ENCODE data around the gene ZNF791. TPM values are rescaled to one million over a fixed set of nuclear protein-coding genes. Genes with fewer than 3 reads are reported as not detected.

ZNF791 gene
- total RNA-seq, 2 donors from 2014 or later: 18.3 to 20.4 TPM

DNA sequence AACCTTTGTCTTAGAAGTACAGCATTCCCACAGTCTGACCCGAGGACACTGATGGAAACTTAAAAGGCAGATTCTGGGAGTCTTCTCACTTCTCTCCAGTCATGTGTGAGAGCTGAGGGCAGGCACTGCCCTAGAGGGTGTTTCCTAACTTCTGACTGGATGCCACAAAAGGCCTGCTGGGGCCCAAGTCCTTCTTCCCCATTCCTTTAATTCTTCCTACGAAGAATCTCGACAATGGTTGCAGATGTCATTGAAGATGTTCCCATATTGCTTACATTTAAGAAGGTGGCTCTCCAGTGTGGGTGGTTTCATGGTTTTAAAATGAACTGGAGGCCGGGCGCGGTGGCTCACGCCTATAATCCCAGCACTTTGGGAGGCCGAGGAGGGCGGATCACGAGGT, 32.1 kb upstream of the ZNF791 start:
- over 99% methylated on average over 10 of the region's 10 CpGs for WGBS
- no peak for DNase-seq (ENCODE audit: low spot score)
- TF ChIP-seq POLR2AphosphoS5 (IDR thresholded peaks at IDR 0.05) (no peak), POLR2A (IDR thresholded peaks at IDR 0.05) (no peak)
- TF ChIP-seq, protein P1, sequence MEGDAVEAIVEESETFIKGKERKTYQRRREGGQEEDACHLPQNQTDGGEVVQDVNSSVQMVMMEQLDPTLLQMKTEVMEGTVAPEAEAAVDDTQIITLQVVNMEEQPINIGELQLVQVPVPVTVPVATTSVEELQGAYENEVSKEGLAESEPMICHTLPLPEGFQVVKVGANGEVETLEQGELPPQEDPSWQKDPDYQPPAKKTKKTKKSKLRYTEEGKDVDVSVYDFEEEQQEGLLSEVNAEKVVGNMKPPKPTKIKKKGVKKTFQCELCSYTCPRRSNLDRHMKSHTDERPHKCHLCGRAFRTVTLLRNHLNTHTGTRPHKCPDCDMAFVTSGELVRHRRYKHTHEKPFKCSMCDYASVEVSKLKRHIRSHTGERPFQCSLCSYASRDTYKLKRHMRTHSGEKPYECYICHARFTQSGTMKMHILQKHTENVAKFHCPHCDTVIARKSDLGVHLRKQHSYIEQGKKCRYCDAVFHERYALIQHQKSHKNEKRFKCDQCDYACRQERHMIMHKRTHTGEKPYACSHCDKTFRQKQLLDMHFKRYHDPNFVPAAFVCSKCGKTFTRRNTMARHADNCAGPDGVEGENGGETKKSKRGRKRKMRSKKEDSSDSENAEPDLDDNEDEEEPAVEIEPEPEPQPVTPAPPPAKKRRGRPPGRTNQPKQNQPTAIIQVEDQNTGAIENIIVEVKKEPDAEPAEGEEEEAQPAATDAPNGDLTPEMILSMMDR (IDR thresholded peaks at IDR 0.05): no peak
- H3K27me3 ChIP-seq (replicated peaks; ENCODE audit: insufficient read depth): no peaks in the 10 kb centered on the region
- H3K4me1 ChIP-seq (replicated peaks): no peaks in the 10 kb centered on the region
- H3K9me3 ChIP-seq: no peaks in the 10 kb centered on the region
- no peak overlapping the region for H3K4me3 ChIP-seq
- peaks cover 12 to 14% of the 10 kb centered on the region in 2 donors for H3K36me3 ChIP-seq
- H3K27ac ChIP-seq: no peak overlapping the region
- intact Hi-C loops (cut with DNase I): no loop called here

GRCh38 chr19:12580180-12580694, 30.5 kb upstream of the ZNF791 start:
- TF ChIP-seq POLR2AphosphoS5 (IDR thresholded peaks at IDR 0.05): no peak
- no peak for TF ChIP-seq POLR2A (IDR thresholded peaks at IDR 0.05)
- TF ChIP-seq, protein P1 (IDR thresholded peaks at IDR 0.05): no peak
- Histone ChIP-seq H3K4me3 (no peak overlapping the region), H3K4me1 (replicated peaks) (no peaks in the 10 kb centered on the region), H3K27ac (no peak overlapping the region), H3K9me3 (no peaks in the 10 kb centered on the region), H3K36me3 (peaks cover 12 to 14% of the 10 kb centered on the region in 2 donors), H3K27me3 (replicated peaks; ENCODE audit: insufficient read depth) (no peaks in the 10 kb centered on the region)
- WGBS: 94% methylated on average over 11 of the region's 11 CpGs
- no peak for DNase-seq (ENCODE audit: low spot score)
- intact Hi-C loops (cut with DNase I): no loop called here

- no peaks in the 10 kb centered on the region for H3K4me1 ChIP-seq (replicated peaks)
- no peak overlapping the region for H3K4me3 ChIP-seq
- 90% methylated on average over 9 of the region's 9 CpGs for WGBS
- H3K27me3 ChIP-seq (replicated peaks; ENCODE audit: insufficient read depth): no peaks in the 10 kb centered on the region
- peaks cover 12 to 14% of the 10 kb centered on the region in 2 donors for H3K36me3 ChIP-seq
- H3K9me3 ChIP-seq: no peaks in the 10 kb centered on the region
- H3K27ac ChIP-seq: no peak overlapping the region
- TF ChIP-seq POLR2A (IDR thresholded peaks at IDR 0.05) (no peak), POLR2AphosphoS5 (IDR thresholded peaks at IDR 0.05) (no peak)
- TF ChIP-seq, protein P1 (IDR thresholded peaks at IDR 0.05): no peak
- DNase-seq (ENCODE audit: low spot score): no peak
- intact Hi-C loops (cut with DNase I): no loop called here
These were observed 29.6 kb upstream of the ZNF791 start for GRCh38 chr19:12581100-12581499.

DNA sequence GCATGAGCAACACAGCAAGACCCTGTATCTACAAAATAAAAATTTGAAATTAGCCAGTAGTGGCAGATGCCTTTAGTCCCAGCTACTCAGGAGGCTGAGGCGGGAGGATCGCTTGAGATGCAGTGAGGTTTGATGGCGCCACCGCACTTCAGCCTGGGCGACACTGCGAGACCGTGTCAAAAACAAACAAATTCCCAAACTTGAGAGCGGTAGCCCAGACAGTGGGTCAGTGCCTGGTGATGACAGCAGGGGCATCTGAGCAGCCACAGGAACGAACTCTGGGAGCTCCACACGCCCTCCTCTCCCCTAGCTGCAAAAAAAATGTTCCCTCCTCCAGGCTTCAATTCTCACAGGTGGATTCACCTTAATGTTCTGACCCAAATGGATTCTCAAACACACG, 14.2 kb upstream of the ZNF791 start:
- no peaks in the 10 kb centered on the region for H3K27me3 ChIP-seq (replicated peaks; ENCODE audit: insufficient read depth)
- H3K36me3 ChIP-seq: no peaks in the 10 kb centered on the region
- H3K9me3 ChIP-seq: no peaks in the 10 kb centered on the region
- no peak for DNase-seq (ENCODE audit: low spot score)
- WGBS: 92% methylated on average over 11 of the region's 11 CpGs
- no peak overlapping the region for H3K27ac ChIP-seq
- no peak overlapping the region for H3K4me3 ChIP-seq
- intact Hi-C loops (cut with DNase I): no loop called here
- TF ChIP-seq POLR2A (IDR thresholded peaks at IDR 0.05) (no peak), POLR2AphosphoS5 (IDR thresholded peaks at IDR 0.05) (no peak)
- TF ChIP-seq, protein P1 (IDR thresholded peaks at IDR 0.05): no peak
- H3K4me1 ChIP-seq (replicated peaks): no peaks in the 10 kb centered on the region

DNA sequence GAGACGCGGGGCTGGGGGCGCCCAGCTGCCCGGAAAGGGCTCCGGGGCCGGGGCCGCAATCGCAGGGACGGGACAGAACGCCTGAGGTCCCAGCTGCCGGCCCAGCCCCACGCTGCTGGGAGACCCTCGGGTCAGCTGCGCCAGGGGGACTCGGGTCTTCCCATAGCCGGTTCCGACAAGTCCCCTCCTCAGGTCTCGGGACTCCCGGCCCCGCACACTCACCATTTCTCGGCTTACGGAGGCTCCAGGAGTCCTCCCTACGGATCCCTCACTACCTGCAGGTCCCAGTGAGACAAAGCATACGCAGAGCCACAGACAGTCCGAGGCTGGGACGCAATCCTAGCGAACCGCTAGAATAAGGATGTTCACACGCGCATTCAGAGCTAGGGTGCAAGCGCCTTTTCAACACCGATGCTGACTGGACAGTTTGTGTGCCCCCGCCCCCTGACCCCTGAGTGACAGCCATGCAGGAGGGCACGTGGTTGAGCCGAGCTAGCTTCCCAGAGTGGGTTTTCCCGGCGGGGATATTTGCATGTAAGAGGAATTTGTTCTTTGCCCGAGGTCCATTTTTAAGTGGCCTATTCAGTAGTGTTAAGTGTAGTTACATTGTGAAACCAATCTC, 13.7 kb upstream of the ZNF791 start:
- no peak for DNase-seq (ENCODE audit: low spot score)
- WGBS: 72% methylated on average over 38 of the region's 38 CpGs
- Histone ChIP-seq H3K9me3 (no peaks in the 10 kb centered on the region), H3K4me3 (no peak overlapping the region), H3K36me3 (no peaks in the 10 kb centered on the region), H3K27ac (no peak overlapping the region), H3K27me3 (replicated peaks; ENCODE audit: insufficient read depth) (no peaks in the 10 kb centered on the region), H3K4me1 (replicated peaks) (no peaks in the 10 kb centered on the region)
- TF ChIP-seq POLR2AphosphoS5 (IDR thresholded peaks at IDR 0.05) (no peak), POLR2A (IDR thresholded peaks at IDR 0.05) (no peak)
- TF ChIP-seq, protein P1 (IDR thresholded peaks at IDR 0.05): no peak
- intact Hi-C loops (cut with DNase I): no loop called here
